ENCODE measurements around the gene SEC61G. TPM values are rescaled to one million over a fixed set of nuclear protein-coding genes. Genes with fewer than 3 reads are reported as not detected.

SEC61G gene
- total RNA-seq, 1 experiment from 2014 or later: 253 TPM

GRCh38 chr7:54722502-54722901, 36.5 kb downstream of the SEC61G start:
- Histone ChIP-seq H3K4me3 (ENCODE audit: insufficient read depth, low read depth, low read length) (no peak overlapping the region), H3K36me3 (replicated peaks; ENCODE audit: control insufficient read depth, insufficient read depth, low read length) (no peaks in the 10 kb centered on the region), H3K27me3 (ENCODE audit: control insufficient read depth, insufficient read depth, low read length) (no peaks in the 10 kb centered on the region)
- DNase-seq: no peak

GRCh38 chr7:54722026-54722425, 37.0 kb downstream of the SEC61G start:
- no peak for DNase-seq
- Histone ChIP-seq H3K36me3 (replicated peaks; ENCODE audit: control insufficient read depth, insufficient read depth, low read length) (no peaks in the 10 kb centered on the region), H3K27me3 (ENCODE audit: control insufficient read depth, insufficient read depth, low read length) (no peaks in the 10 kb centered on the region), H3K4me3 (ENCODE audit: insufficient read depth, low read depth, low read length) (no peak overlapping the region)

DNA sequence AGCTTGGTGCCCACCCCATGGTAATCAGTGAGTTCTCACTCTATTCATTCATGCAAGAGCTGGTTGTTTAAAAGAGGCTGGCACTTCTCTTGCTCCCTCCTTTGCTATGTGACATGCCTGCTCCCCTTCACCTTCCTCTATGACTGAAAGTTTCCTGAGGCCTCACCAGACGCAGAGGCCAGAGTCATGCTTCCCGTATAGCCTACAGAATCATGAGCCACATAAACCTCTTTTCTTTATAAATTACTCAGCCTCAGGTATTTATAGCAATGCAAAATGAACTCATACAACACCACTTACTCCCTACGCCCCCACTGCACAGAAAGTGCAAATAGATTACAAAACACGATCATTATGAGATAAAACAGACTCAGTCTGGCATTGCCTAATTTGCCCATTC, 39.0 kb downstream of the SEC61G start:
- no peak for DNase-seq
- Histone ChIP-seq H3K36me3 (replicated peaks; ENCODE audit: control insufficient read depth, insufficient read depth, low read length) (no peaks in the 10 kb centered on the region), H3K27me3 (ENCODE audit: control insufficient read depth, insufficient read depth, low read length) (no peaks in the 10 kb centered on the region), H3K4me3 (ENCODE audit: insufficient read depth, low read depth, low read length) (no peak overlapping the region)

DNA sequence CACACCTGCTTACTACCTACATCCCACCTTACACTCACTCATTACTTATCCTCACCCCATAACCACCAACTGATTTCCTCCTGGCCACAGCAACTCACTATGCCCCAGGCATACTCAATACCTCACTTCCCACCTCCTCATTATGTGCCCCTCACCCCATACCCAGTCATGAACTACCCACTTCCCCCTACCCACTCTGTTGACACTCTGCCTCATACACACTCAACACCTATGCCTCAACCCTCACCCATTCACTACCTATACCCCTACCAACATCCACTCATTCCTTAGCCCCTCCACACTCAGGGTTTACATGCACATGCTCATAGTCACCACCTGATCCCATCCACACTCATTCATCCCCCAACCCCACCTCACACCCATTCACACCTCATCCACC, 39.6 kb downstream of the SEC61G start:
- no peak overlapping the region for H3K4me3 ChIP-seq (ENCODE audit: insufficient read depth, low read depth, low read length)
- H3K36me3 ChIP-seq (replicated peaks; ENCODE audit: control insufficient read depth, insufficient read depth, low read length): no peaks in the 10 kb centered on the region

GRCh38 chr7:54712820-54713219, 46.2 kb downstream of the SEC61G start:
- no peaks in the 10 kb centered on the region for H3K27me3 ChIP-seq (ENCODE audit: control insufficient read depth, insufficient read depth, low read length)
- no peak for DNase-seq
- no peak overlapping the region for H3K4me3 ChIP-seq (ENCODE audit: insufficient read depth, low read depth, low read length)
- no peaks in the 10 kb centered on the region for H3K36me3 ChIP-seq (replicated peaks; ENCODE audit: control insufficient read depth, insufficient read depth, low read length)

More for the DNA sequence above, 39.6 kb downstream of the SEC61G start:
- DNase-seq: no peak
- no peaks in the 10 kb centered on the region for H3K27me3 ChIP-seq (ENCODE audit: control insufficient read depth, insufficient read depth, low read length)

GRCh38 chr7:54711900-54712595, 47.0 kb downstream of the SEC61G start:
- H3K36me3 ChIP-seq (replicated peaks; ENCODE audit: control insufficient read depth, insufficient read depth, low read length): no peaks in the 10 kb centered on the region
- no peak for DNase-seq
- H3K27me3 ChIP-seq (ENCODE audit: control insufficient read depth, insufficient read depth, low read length): no peaks in the 10 kb centered on the region
- no peak overlapping the region for H3K4me3 ChIP-seq (ENCODE audit: insufficient read depth, low read depth, low read length)

GRCh38 chr7:54709283-54709682, 49.7 kb downstream of the SEC61G start:
- H3K27me3 ChIP-seq (ENCODE audit: control insufficient read depth, insufficient read depth, low read length): no peaks in the 10 kb centered on the region
- DNase-seq: no peak
- no peaks in the 10 kb centered on the region for H3K36me3 ChIP-seq (replicated peaks; ENCODE audit: control insufficient read depth, insufficient read depth, low read length)
- H3K4me3 ChIP-seq (ENCODE audit: insufficient read depth, low read depth, low read length): no peak overlapping the region

GRCh38 chr7:54705436-54705835, 53.6 kb downstream of the SEC61G start:
- Histone ChIP-seq H3K36me3 (replicated peaks; ENCODE audit: control insufficient read depth, insufficient read depth, low read length) (no peaks in the 10 kb centered on the region), H3K27me3 (ENCODE audit: control insufficient read depth, insufficient read depth, low read length) (no peaks in the 10 kb centered on the region), H3K4me3 (ENCODE audit: insufficient read depth, low read depth, low read length) (no peak overlapping the region)
- no peak for DNase-seq

DNA sequence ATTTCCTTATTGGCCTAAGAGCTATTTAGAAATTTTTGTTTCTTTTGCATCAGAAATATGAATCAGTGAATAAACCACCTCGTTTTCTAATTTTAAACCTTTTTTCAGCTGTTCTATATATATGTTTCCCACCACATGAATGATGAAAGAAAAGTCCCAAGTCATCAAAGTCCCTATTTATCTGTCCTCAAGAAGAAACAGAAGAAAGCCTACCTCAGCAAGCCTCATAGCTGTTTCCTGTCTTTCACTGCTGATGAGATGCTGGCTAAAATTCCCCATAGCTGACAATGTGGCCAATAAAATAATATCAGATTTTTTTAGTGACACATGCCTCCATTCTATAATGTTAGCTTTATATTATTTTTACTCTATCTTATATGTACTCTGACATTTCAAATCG, 54.2 kb downstream of the SEC61G start:
- no peak for DNase-seq
- Histone ChIP-seq H3K36me3 (replicated peaks; ENCODE audit: control insufficient read depth, insufficient read depth, low read length) (no peaks in the 10 kb centered on the region), H3K27me3 (ENCODE audit: control insufficient read depth, insufficient read depth, low read length) (no peaks in the 10 kb centered on the region), H3K4me3 (ENCODE audit: insufficient read depth, low read depth, low read length) (no peak overlapping the region)

Other genes with a start within 250 kb of the SEC61G start
- gene VSTM2A, start 216.8 kb downstream of the SEC61G start, total RNA-seq (2014; rRNA removed; shearing (Covaris generic)): 0.15 and 0.35 TPM in 2 replicates